HG02678 (cell line): Measurements from ENCODE around the gene RMDN3.

ENCODE experiments used
- ATAC-seq: cut with Tn5 transposase; IDR thresholded peaks from one replicate; pipeline ENCODE4 v1.9.1; 2021; ENCODE audit warnings: mild to moderate bottlenecking, moderate library complexity; ENCODE audit not compliant: unreplicated experiment

Gene RMDN3

DNA sequence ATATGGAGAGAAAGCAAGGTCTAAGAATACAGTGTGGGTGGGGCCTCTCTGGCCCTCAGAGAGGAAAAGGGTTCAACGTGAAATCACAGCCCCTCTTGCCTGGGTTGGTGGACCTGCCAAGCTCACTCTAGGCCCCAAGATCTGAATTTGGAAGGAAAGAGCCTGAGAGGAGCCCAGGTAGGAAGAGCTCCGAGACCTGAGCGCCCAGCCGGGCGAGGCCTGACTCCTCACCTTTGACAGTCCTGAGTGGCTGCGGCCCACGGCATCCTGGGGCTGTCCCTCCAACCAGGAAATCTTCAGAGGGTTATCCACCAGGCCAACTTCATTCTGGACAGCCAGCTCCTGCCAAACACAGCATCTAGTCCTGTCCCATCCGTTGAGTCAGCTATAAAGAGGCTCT lies 18.4 kb upstream of the RMDN3 start:
- no peak for ATAC-seq

- ATAC-seq, result no peak
Observed at GRCh38 chr15:40772014-40772413, 17.0 kb upstream of the RMDN3 start.

- no peak for ATAC-seq
Observed at GRCh38 chr15:40771242-40771641, 16.2 kb upstream of the RMDN3 start.

GRCh38 chr15:40770147-40770721 lies 15.2 kb upstream of the RMDN3 start:
- peak; percentile 37 for ATAC-seq

- ATAC-seq, result peak; percentile 51
Observed at GRCh38 chr15:40769274-40770146, 14.5 kb upstream of the RMDN3 start, which contains the start of gene C15orf62. TSS of gene C15orf62 (plus strand) at chr15:40769980. CDS start at chr15:40770496, 516 bp downstream.

DNA sequence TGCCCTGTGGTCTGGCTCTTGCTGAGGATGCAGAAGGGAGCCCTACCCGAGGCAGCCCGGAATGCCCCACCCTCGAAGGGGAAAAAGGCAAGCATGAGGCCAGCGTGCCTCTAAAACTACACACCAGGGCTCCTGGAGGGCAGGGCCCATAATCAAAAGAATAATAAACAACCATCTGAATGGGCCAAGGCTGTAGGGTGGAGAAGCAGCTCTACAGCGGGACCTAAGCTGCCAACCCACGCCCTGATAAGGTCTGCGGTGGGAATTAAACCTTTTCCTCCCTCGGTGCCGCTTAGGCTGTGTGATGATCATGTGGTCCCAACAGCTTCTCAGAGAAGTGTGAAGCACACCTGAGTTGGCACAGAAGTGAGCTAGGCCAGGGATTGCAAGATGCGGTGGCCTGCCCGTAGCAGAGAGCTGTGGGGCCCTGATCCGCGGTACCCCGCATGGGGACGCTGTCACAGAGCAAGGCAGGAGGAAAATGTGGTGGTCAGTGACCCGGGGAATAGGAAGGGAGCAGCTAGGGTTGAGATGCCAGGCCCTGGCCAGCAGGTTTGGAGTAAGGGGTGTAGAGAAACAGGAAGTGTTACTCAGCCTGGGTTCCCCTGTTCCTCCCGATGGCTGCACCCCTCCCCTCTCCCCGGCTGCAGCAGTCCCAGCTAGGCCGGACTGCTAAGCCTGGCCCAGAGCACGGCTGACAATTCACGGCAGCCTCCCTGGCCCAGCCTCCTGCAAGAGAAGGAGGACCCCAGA lies 13.6 kb upstream of the RMDN3 start:
- no peak for ATAC-seq

- no peak for ATAC-seq
Observed at GRCh38 chr15:40767838-40768500, 12.9 kb upstream of the RMDN3 start.

DNA sequence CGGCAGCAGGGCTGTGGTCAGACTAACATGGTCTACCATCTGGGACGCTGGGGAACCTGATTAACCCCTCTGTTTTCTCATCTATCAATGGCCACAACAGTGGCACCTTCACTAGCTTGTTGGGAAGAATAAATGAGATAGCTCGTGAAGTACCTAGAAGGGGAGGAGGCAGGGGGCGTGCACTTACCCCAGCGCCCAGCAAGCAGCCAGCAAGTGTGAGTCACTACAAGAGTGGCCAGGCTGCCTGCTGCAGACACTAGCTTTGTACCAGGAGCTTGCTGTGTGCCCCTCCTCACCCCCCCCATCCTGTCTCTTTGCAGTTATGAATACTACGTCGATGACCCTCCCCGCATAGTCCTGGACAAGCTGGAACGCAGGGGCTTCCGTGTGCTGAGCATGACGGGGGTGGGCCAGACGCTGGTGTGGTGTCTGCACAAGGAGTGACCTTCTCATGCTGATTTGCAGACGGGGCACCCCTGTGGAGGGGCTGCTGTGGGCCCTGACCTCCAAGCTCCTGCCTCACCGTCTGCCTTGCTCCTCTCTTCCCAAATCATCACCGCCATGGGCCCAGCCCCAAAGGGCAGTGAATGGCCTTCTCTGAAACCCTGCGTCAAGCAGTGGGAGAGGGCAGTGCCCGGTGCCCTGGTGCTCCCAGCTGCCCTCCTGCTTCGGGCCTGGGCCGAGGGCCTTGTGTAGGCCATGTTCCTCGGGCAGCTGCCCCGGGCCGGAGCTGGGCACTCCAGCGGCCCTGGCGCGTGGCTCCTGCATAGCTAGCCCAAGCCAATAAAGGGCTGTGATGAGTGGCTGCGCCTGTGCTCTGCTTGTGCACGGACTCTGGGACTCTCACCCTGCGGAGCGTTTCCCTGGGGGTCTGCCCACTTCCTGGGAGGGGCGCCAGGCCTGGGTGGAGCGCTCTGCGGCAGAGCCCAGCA lies 12.1 kb upstream of the RMDN3 start:
- ATAC-seq, result no peak

- ATAC-seq, result no peak
Observed at GRCh38 chr15:40766194-40766815, 11.3 kb upstream of the RMDN3 start.

- ATAC-seq, result no peak
Observed at GRCh38 chr15:40764629-40765103, 9.6 kb upstream of the RMDN3 start.

DNA sequence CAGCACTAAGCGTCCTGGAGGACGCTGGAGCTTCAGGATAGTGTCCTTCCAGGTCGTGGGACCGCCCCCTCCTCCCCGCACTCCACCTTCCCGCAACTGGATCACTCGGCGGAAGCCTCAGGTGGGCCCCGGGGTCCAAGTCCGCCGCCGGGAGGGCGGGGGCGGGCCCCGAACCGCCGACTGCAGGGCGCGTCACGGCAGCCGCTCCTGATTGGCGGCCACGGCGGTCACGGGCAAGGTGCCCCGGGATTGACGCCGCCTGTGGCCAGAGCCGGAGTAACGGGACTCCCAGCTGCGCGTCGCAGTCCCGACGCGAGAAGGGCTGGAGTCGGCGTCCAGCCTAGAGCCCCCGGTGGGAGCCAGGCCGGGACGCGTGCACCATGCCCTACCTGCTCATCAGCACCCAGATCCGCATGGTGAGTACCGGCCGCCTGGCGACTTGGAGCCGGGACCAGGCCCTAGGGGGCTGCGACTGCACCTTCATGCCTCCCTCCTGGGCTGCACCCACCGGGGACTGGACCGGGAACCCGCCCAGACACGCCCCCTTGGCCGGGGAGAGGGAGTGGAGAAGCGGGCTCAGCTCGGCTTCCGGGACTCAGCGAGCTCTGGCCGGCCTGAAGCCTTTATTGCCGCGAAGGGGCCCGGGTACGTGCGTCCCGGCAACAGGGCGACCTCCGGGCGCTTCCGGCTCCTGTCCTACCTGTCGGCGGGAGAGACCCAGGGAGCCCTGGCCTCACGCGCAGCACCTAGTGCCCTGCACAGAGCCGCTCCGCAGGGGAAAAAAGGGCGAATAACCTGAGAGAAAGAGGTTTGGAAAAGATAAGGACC lies 9.0 kb upstream of the RMDN3 start, which contains the start of gene GCHFR:
TSS of gene GCHFR (plus strand) at position 268 of the 828 bp plus-strand sequence. CDS start at position 381, 113 bp downstream.
- peak; percentile 53 for ATAC-seq

GRCh38 chr15:40762919-40763800 lies 8.1 kb upstream of the RMDN3 start:
- no peak for ATAC-seq

DNA sequence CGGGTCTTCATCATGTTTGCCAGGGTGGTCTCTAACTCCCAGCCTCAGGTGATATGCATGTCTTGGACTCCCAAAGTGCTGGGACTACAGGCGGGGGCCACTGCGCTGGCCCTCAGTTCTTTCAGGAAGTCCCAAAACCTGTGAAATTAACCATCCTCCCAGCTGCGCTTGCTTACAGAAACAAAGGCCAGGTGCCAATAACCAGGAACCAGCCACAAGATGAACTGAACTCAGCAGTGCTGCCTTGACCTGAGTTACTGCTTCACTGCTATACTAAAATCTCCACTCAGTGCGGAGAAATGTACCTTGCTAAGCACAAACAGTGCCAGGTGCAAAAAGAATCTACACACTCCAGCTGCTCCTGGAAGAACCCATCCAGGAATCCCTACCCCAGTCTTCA lies 4.9 kb upstream of the RMDN3 start:
- ATAC-seq, result no peak

DNA sequence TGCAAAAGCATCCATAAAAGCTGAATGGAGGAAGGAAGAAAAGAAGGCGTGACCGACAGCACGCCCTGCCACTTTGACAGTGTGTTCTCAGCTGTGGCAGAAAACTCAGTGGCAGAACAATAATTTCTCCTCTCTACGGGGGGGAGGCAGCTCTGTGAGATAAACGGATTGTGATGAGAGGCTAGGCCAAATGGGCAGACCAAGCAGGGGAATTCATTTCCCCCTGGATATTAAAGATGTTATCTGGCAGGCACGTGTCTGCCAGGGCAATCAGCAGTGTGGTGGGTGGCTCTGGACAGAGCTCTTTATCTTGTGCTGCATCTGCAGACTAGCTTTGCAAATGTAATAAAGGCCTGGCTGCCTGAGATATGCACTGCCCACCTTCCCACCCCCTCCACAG lies 1.9 kb upstream of the RMDN3 start:
- no peak for ATAC-seq

GRCh38 chr15:40755812-40756208 lies 756 bp upstream of the RMDN3 start:
- no peak for ATAC-seq

DNA sequence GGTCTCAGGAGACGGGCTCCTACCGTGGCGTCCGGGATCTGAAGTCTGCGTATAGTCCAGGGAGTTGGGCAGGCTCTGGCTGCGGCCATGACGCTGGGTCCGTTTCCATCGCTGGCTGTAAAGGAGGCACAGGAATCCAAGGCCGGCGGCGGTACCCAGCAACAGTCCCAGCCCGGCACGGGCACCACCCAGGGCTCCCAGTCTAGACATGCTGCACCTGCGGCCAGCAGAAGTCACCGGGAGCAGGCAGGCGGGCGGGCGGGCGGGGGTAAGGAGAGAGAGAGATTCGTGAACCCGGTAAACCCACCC lies 526 bp downstream of the RMDN3 start:
- peak; percentile 3 for ATAC-seq

DNA sequence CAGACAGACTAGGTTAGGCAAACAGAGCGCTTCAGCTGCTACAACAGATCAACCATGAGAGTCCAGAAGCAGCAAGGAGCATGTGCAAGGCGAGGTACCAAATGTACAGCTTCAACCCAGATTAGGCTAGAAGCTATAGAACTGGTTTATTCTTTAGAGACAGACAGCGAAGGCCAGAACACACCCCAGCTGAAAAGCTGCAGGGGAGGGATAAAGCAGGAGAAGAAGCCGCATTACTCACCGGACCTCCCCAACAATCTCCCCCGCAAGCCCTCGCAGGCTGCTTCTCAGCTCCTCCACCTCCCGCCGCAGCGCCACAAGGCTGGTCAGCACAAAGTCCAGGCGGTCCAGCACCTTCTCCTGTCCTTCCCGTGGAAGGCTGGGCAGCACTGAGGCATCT lies 3.3 kb downstream of the RMDN3 start:
- ATAC-seq, result no peak

DNA sequence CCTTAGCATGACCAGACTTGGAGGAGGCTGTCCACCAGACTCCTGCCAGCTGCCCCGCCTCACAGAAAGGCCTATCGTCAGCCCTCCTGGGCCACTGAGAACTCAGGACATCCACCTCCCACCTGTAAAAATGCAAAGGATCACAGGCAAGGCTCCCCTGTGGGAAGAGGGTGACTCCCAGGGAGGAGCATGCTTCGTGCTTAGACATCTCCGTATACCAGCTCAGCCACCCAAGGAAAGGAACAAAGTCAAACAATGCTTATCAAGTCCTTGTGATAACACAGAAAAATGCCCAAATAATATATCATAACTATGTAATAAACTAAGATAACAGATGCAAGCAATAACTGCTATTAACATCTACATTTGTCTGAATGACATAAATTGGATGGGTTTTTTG lies 4.2 kb downstream of the RMDN3 start:
- ATAC-seq, result no peak
